Tibial nerve (tissue), 4 donors: Measurements from ENCODE around the gene CARD10. TPM values are rescaled to one million over a fixed set of nuclear protein-coding genes. Genes with fewer than 3 reads are reported as not detected.
A peak's percentile ranks its signal among the peaks of the same experiment; 100 is the strongest.

Experiments
- DNase-seq, 2 donors: peaks; one replicate each; pipeline ENCODE4 v3.0.0-alpha.2; 2019; ENCODE audit warnings: low spot score in 2 of 2
- H3K27ac ChIP-seq, 4 donors: fragments of 200-600 bp; sonication (generic) in 3 of 4; one replicate each; pipeline ENCODE4 v1.5.1; 2017 to 2019; ENCODE audit warnings: mild to moderate bottlenecking in 1 of 4
- H3K27me3 ChIP-seq, 2 donors: fragments of 200-600 bp; sonication (generic) in 1 of 2; one replicate each; pipeline versions ENCODE4 v1.5.1 to v1.6.0; 2017 to 2019
- H3K36me3 ChIP-seq, 3 donors: fragments of 200-600 bp; sonication (generic); one replicate each; pipeline ENCODE4 v1.5.1; 2018 to 2019
- H3K4me1 ChIP-seq, 4 donors: fragments of 200-600 bp; sonication (generic) in 3 of 4; one replicate each; pipeline ENCODE4 v1.5.1; 2017 to 2019
- H3K4me3 ChIP-seq, 4 donors: fragments of 200-600 bp; sonication (generic) in 3 of 4; one replicate each; pipeline ENCODE4 v1.5.1; 2017 to 2019; ENCODE audit warnings: mild to moderate bottlenecking in 1 of 4, moderate library complexity in 1 of 4
- H3K9me3 ChIP-seq, 4 donors: fragments of 200-600 bp; sonication (generic) in 3 of 4; one replicate each; pipeline ENCODE4 v1.5.1; 2017 to 2019
- EP300 ChIP-seq, 2 donors: sonication (generic); formaldehyde crosslinking; IDR thresholded peaks; one replicate each; pipeline ENCODE4 v1.6.1; 2017; ENCODE audit warnings: antibody characterized with exemption in 2 of 2, mild to moderate bottlenecking in 1 of 2
- POLR2A ChIP-seq, 2 donors: fragments of 450-650 bp; IDR thresholded peaks; one replicate each; pipeline ENCODE4 v1.6.1; 2017; ENCODE audit warnings: antibody characterized with exemption in 2 of 2, mild to moderate bottlenecking in 2 of 2, moderate library complexity in 2 of 2
- WGBS, 2 donors: methylation state at CpG; one replicate each; pipeline ENCODE4 v1.1.5; 2018; 5-methylcytosine and 5-hydroxymethylcytosine counted together
- total RNA-seq, 4 donors: library from RNA; depleted of rRNA; stranded (reverse); fragments of >200 nt; gene quantifications; one replicate each; pipeline ENCODE4 v1.1.0, GENCODE V29; 2016
- TF ChIP-seq, protein P1 (sequence below), 5 experiments: fragments of 200-600 bp in 3 of 5; fragments of 450-650 bp in 2 of 5; sonication (generic) in 3 of 5; IDR thresholded peaks; one replicate each; pipeline ENCODE4 v1.5.1; 2016 to 2019; ENCODE audit warnings: antibody characterized with exemption in 5 of 5, mild to moderate bottlenecking in 3 of 5, moderate library complexity in 2 of 5

The CARD10 gene
- total RNA-seq, 4 donors from 2014 or later, result 12.5 to 21.6 (median 17.0) TPM

GRCh38 chr22:37557321-37558001 is 38.2 kb upstream of the CARD10 start:
- no peaks in the 10 kb centered on the region for H3K27me3 ChIP-seq
- H3K27ac ChIP-seq, result peak overlapping the region in 3 of 4 donors; percentile 12 to 100 (median 100)
- no peaks in the 10 kb centered on the region for H3K9me3 ChIP-seq
- 76 to 83% methylated on average over 7 of the region's 7 CpGs for WGBS, 2 donors
- no peaks in the 10 kb centered on the region for H3K36me3 ChIP-seq
- TF ChIP-seq EP300 (IDR thresholded peaks at IDR 0.05) (no peak), POLR2A (IDR thresholded peaks at IDR 0.05) (no peak)
- TF ChIP-seq, protein P1, sequence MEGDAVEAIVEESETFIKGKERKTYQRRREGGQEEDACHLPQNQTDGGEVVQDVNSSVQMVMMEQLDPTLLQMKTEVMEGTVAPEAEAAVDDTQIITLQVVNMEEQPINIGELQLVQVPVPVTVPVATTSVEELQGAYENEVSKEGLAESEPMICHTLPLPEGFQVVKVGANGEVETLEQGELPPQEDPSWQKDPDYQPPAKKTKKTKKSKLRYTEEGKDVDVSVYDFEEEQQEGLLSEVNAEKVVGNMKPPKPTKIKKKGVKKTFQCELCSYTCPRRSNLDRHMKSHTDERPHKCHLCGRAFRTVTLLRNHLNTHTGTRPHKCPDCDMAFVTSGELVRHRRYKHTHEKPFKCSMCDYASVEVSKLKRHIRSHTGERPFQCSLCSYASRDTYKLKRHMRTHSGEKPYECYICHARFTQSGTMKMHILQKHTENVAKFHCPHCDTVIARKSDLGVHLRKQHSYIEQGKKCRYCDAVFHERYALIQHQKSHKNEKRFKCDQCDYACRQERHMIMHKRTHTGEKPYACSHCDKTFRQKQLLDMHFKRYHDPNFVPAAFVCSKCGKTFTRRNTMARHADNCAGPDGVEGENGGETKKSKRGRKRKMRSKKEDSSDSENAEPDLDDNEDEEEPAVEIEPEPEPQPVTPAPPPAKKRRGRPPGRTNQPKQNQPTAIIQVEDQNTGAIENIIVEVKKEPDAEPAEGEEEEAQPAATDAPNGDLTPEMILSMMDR (IDR thresholded peaks at IDR 0.05), result no peak
- H3K4me1 ChIP-seq, result peaks cover 0 to 44% (median 17%) of the 10 kb centered on the region in 4 donors
- H3K4me3 ChIP-seq, result no peak overlapping the region
- no peak for DNase-seq

- Histone ChIP-seq H3K9me3 (no peaks in the 10 kb centered on the region), H3K27me3 (no peaks in the 10 kb centered on the region), H3K4me1 (peaks cover 5 to 44% (median 17%) of the 10 kb centered on the region in 4 donors), H3K4me3 (no peak overlapping the region), H3K27ac (peak overlapping the region in 3 of 4 donors; percentile 12 to 100 (median 100)), H3K36me3 (no peaks in the 10 kb centered on the region)
- 15 to 17% methylated on average over 4 to 5 of the region's 5 CpGs for WGBS, 2 donors
- no peak for DNase-seq
- TF ChIP-seq EP300 (IDR thresholded peaks at IDR 0.05) (no peak), POLR2A (IDR thresholded peaks at IDR 0.05) (no peak)
- TF ChIP-seq, protein P1 (IDR thresholded peaks at IDR 0.05), result no peak
Observed at GRCh38 chr22:37556710-37557109, 37.5 kb upstream of the CARD10 start.

GRCh38 chr22:37555029-37555428 is 35.8 kb upstream of the CARD10 start:
- Histone ChIP-seq H3K27me3 (no peaks in the 10 kb centered on the region), H3K4me1 (peaks cover 5 to 52% (median 21%) of the 10 kb centered on the region in 4 donors), H3K36me3 (no peaks in the 10 kb centered on the region), H3K27ac (no peak overlapping the region), H3K4me3 (no peak overlapping the region), H3K9me3 (no peaks in the 10 kb centered on the region)
- DNase-seq, result no peak
- TF ChIP-seq, protein P1 (IDR thresholded peaks at IDR 0.05), result no peak
- TF ChIP-seq POLR2A (IDR thresholded peaks at IDR 0.05) (no peak), EP300 (IDR thresholded peaks at IDR 0.05) (no peak)

DNA sequence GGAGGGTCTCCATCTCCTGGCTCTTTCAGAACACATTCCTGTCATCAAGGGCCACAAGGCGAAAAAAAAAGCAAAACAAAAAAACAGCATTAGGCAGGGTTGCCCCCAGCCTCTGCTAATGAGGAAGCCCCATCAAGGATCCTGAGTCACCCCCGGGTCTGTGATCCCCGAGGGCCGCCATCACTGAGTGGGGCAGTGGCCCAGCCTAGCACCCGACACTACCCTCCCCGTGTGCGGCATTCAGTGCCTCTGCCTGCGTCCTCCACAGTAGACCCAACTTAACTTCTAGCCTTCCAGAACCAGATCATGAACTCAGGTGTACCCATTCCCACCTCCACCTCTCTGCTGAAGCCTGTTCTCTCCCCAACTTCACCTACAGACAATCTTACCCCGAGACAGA is 34.5 kb upstream of the CARD10 start:
- DNase-seq, result no peak
- TF ChIP-seq, protein P1 (IDR thresholded peaks at IDR 0.05), result no peak
- TF ChIP-seq POLR2A (IDR thresholded peaks at IDR 0.05) (no peak), EP300 (IDR thresholded peaks at IDR 0.05) (no peak)
- Histone ChIP-seq H3K9me3 (no peaks in the 10 kb centered on the region), H3K4me1 (peaks cover 5 to 58% (median 28%) of the 10 kb centered on the region in 4 donors), H3K27me3 (no peaks in the 10 kb centered on the region), H3K36me3 (no peaks in the 10 kb centered on the region), H3K4me3 (no peak overlapping the region), H3K27ac (peak overlapping the region in 2 of 4 donors; percentile 91 to 95)
- WGBS, 2 donors, result 88 to 89% methylated on average over 9 of the region's 9 CpGs

DNA sequence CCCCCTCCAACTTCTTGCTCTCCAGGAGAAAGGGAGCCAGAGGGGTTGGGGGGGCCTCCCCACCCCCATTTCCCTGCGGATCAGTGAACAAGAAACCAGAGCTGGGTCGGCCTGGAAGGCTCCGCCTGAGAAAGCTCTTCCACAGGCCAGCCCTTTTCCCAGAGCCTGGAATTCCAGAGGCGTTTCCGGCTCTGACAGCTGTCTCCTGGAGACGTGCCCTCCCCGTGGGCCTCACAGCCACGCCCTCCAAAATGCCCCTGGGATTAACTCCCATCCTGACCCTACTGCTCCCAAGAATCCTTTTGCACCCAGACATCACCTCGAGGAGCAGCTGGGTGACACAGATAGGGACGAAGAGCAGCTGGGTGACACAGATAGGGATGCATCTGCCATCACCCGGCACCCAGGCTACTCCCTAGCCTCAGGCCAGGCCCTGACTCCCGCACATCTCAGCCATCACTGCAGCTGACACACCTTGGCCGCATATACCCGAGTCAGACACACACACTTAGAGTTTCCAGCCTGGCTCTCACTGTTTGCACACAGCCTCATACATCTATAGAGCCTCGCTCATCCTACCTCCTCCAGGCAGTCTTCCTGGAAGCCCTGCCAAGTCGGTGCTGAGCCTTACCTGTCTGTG is 33.4 kb upstream of the CARD10 start:
- 32 to 39% methylated on average over 14 to 16 of the region's 16 CpGs for WGBS, 2 donors
- Histone ChIP-seq H3K9me3 (no peaks in the 10 kb centered on the region), H3K4me3 (no peak overlapping the region), H3K4me1 (peaks cover 5 to 63% (median 36%) of the 10 kb centered on the region in 4 donors), H3K27me3 (no peaks in the 10 kb centered on the region), H3K36me3 (no peaks in the 10 kb centered on the region), H3K27ac (peak overlapping the region; percentile 6 to 95 (median 74))
- no peak for DNase-seq
- TF ChIP-seq EP300 (IDR thresholded peaks at IDR 0.05) (no peak), POLR2A (IDR thresholded peaks at IDR 0.05) (no peak)
- TF ChIP-seq, protein P1 (IDR thresholded peaks at IDR 0.05), result no peak
